Caki2 (cell line): Measurements from ENCODE around the gene KRTAP4-7. TPM values are rescaled to one million over a fixed set of nuclear protein-coding genes. Genes with fewer than 3 reads are reported as not detected.
A peak's percentile ranks its signal among the peaks of the same experiment; 100 is the strongest.
"Not testable (repeated sequence)": the region's sequence is repeated elsewhere in the genome, so short reads cannot be mapped to it uniquely, and the experiment has no call there.

Experiments used
- DNase-seq: peaks from one replicate; pipeline ENCODE4 v3.0.0-alpha.2; 2015; ENCODE audit warnings: low read depth
- in situ Hi-C: cut with HindIII; loops from 2 replicates; pipeline ENCODE4 v1.10.0; 2016; ENCODE audit warnings: low sequenced_read_pairs, low pct_unique_long_range_greater_than_20kb, mixed read lengths
- total RNA-seq: library from RNA; depleted of rRNA; stranded (reverse); fragments of >200 nt; shearing (Covaris generic); gene quantifications from 2 replicates; pipeline ENCODE4 v1.2.3, GENCODE V29; 2014; ENCODE audit warnings: low replicate concordance; rRNA removed

KRTAP4-7 gene
- total RNA-seq: not detected in 2 replicates

GRCh38 chr17:41084100-41084856, at the start of gene KRTAP4-7:
KRTAP4-7 (plus strand) TSS chr17:41084150; CDS start chr17:41084207, 57 bp downstream.
- in situ Hi-C loops, DNase-seq: not testable (repeated sequence)

- in situ Hi-C loops: not testable (repeated sequence)
Measured at GRCh38 chr17:41034346-41034935, 49.5 kb upstream of the KRTAP4-7 start, which contains the start of gene KRTAP1-3. KRTAP1-3 (minus strand) TSS chr17:41034874; CDS start chr17:41034821, 53 bp downstream.

GRCh38 chr17:41037853-41038350, 46.0 kb upstream of the KRTAP4-7 start:
- in situ Hi-C loops: no loop called here
- no peak for DNase-seq

More at GRCh38 chr17:41034346-41034935, 49.5 kb upstream of the KRTAP4-7 start, which contains the start of gene KRTAP1-3:
- DNase-seq: not testable (repeated sequence)

GRCh38 chr17:41040783-41041571, 43.0 kb upstream of the KRTAP4-7 start, which contains the start of gene KRTAP1-1:
KRTAP1-1 (minus strand) TSS chr17:41041450; CDS start chr17:41041397, 53 bp downstream.
- in situ Hi-C loops, DNase-seq: not testable (repeated sequence)

GRCh38 chr17:41042953-41043352, 41.0 kb upstream of the KRTAP4-7 start:
- DNase-seq: no peak
- in situ Hi-C loops: no loop called here

- DNase-seq, in situ Hi-C loops: not testable (repeated sequence)
Measured at GRCh38 chr17:41046735-41047465, 37.0 kb upstream of the KRTAP4-7 start, which contains the start of gene KRTAP2-1. KRTAP2-1 (minus strand) TSS chr17:41047316; CDS start chr17:41047267, 49 bp downstream.

- no peak for DNase-seq
Measured at GRCh38 chr17:41048441-41048840, 35.5 kb upstream of the KRTAP4-7 start.

GRCh38 chr17:41049110-41049509, 34.8 kb upstream of the KRTAP4-7 start:
- DNase-seq: no peak
- in situ Hi-C loops: no loop called here

More at GRCh38 chr17:41048441-41048840, 35.5 kb upstream of the KRTAP4-7 start:
- in situ Hi-C loops: no loop called here

GRCh38 chr17:41052566-41052965, 31.4 kb upstream of the KRTAP4-7 start:
- in situ Hi-C loops: no loop called here
- DNase-seq: no peak

- DNase-seq: no peak
- in situ Hi-C loops: no loop called here
Measured at GRCh38 chr17:41054025-41054424, 29.9 kb upstream of the KRTAP4-7 start.

- DNase-seq, in situ Hi-C loops: not testable (repeated sequence)
Measured at GRCh38 chr17:41054556-41054955, 29.4 kb upstream of the KRTAP4-7 start.

GRCh38 chr17:41055130-41055529, 28.8 kb upstream of the KRTAP4-7 start, which contains the start of gene KRTAP2-2:
KRTAP2-2 (minus strand) TSS chr17:41055230; CDS start chr17:41055211, 19 bp downstream.
- in situ Hi-C loops: not testable (repeated sequence)

GRCh38 chr17:41057547-41057946, 26.4 kb upstream of the KRTAP4-7 start:
- in situ Hi-C loops: no loop called here

More at GRCh38 chr17:41055130-41055529, 28.8 kb upstream of the KRTAP4-7 start, which contains the start of gene KRTAP2-2:
- DNase-seq: not testable (repeated sequence)

GRCh38 chr17:41058741-41059140, 25.2 kb upstream of the KRTAP4-7 start:
- DNase-seq: no peak
- in situ Hi-C loops: no loop called here

More at GRCh38 chr17:41057547-41057946, 26.4 kb upstream of the KRTAP4-7 start:
- DNase-seq: no peak

- DNase-seq: peak; percentile 86
- in situ Hi-C loops: not testable (repeated sequence)
Measured at GRCh38 chr17:41059276-41060051, 24.5 kb upstream of the KRTAP4-7 start.

- peak; percentile 90 for DNase-seq
- in situ Hi-C loops: no loop called here
Measured at GRCh38 chr17:41060052-41060604, 23.8 kb upstream of the KRTAP4-7 start, which contains the start of gene KRTAP2-3. KRTAP2-3 (minus strand) TSS chr17:41060114; CDS start chr17:41060050, 64 bp downstream.
